Suprapubic skin (tissue), 4 donors: Measurements from ENCODE around the gene DSG3. TPM values are rescaled to one million over a fixed set of nuclear protein-coding genes. Genes with fewer than 3 reads are reported as not detected.

Source experiments
- DNase-seq, 2 donors: peaks; one replicate each; pipeline ENCODE4 v3.0.0-alpha.2; 2019; ENCODE audit warnings: low spot score in 2 of 2
- H3K27ac ChIP-seq: fragments of 200-600 bp; sonication (generic); one replicate; pipeline ENCODE4 v1.5.1; 2019
- H3K27me3 ChIP-seq: fragments of 200-600 bp; sonication (generic); one replicate; pipeline ENCODE4 v1.5.1; 2019
- H3K36me3 ChIP-seq: fragments of 200-600 bp; sonication (generic); one replicate; pipeline ENCODE4 v1.5.1; 2019
- H3K4me1 ChIP-seq: fragments of 200-600 bp; sonication (generic); one replicate; pipeline ENCODE4 v1.5.1; 2019
- H3K4me3 ChIP-seq: fragments of 200-600 bp; sonication (generic); one replicate; pipeline ENCODE4 v1.5.1; 2019; ENCODE audit warnings: mild to moderate bottlenecking
- H3K9me3 ChIP-seq: fragments of 200-600 bp; sonication (generic); one replicate; pipeline ENCODE4 v1.5.1; 2019
- CTCF ChIP-seq, 2 donors: fragments of 200-600 bp in 1 of 2; fragments of 450-650 bp in 1 of 2; sonication (generic) in 1 of 2; IDR thresholded peaks; one replicate each; pipeline ENCODE4 v1.5.1; 2016 to 2019; ENCODE audit warnings: antibody characterized with exemption in 2 of 2, mild to moderate bottlenecking in 1 of 2, moderate library complexity in 1 of 2
- EP300 ChIP-seq: sonication (generic); formaldehyde crosslinking; IDR thresholded peaks from one replicate; pipeline ENCODE4 v1.6.1; 2017; ENCODE audit warnings: antibody characterized with exemption
- POLR2A ChIP-seq, 2 donors: fragments of 450-650 bp; IDR thresholded peaks; one replicate each; pipeline ENCODE4 v1.6.1; 2017; ENCODE audit warnings: antibody characterized with exemption in 2 of 2, mild to moderate bottlenecking in 2 of 2, moderate library complexity in 2 of 2
- POLR2AphosphoS5 ChIP-seq, 3 donors: sonication (generic); formaldehyde crosslinking; IDR thresholded peaks; one replicate each; pipeline ENCODE4 v1.6.1; 2017; ENCODE audit warnings: antibody characterized with exemption in 3 of 3
- WGBS: methylation state at CpG from one replicate; pipeline ENCODE4 v1.1.5; 2018; 5-methylcytosine and 5-hydroxymethylcytosine counted together
- total RNA-seq, 4 donors: library from RNA; depleted of rRNA; stranded (reverse); fragments of >200 nt; gene quantifications; one replicate each; pipeline ENCODE4 v1.1.0, GENCODE V29; 2016

The DSG3 gene
- total RNA-seq, 4 donors from 2014 or later, result 81.8 to 223 (median 168) TPM

GRCh38 chr18:31432316-31432715, 15.2 kb upstream of the DSG3 start:
- WGBS, result 86% methylated on average over 1 of the region's 1 CpG
- Histone ChIP-seq H3K36me3 (no peaks in the 10 kb centered on the region), H3K27me3 (no peaks in the 10 kb centered on the region), H3K4me3 (no peak overlapping the region), H3K9me3 (no peaks in the 10 kb centered on the region), H3K4me1 (peaks cover 21% of the 10 kb centered on the region), H3K27ac (no peak overlapping the region)
- DNase-seq, result no peak
- no peak for TF ChIP-seq EP300
- no peak for TF ChIP-seq POLR2A (IDR thresholded peaks at IDR 0.05)
- no peak for TF ChIP-seq POLR2AphosphoS5 (IDR thresholded peaks at IDR 0.05)
- no peak for TF ChIP-seq CTCF (IDR thresholded peaks at IDR 0.05)

- no peaks in the 10 kb centered on the region for H3K27me3 ChIP-seq
- no peak for DNase-seq
- TF ChIP-seq POLR2A (IDR thresholded peaks at IDR 0.05) (no peak), POLR2AphosphoS5 (IDR thresholded peaks at IDR 0.05) (no peak), CTCF (IDR thresholded peaks at IDR 0.05) (no peak), EP300 (no peak)
- no peak overlapping the region for H3K27ac ChIP-seq
- no peaks in the 10 kb centered on the region for H3K36me3 ChIP-seq
- H3K4me1 ChIP-seq, result peaks cover 8% of the 10 kb centered on the region
- 72% methylated on average over 3 of the region's 3 CpGs for WGBS
- no peaks in the 10 kb centered on the region for H3K9me3 ChIP-seq
- H3K4me3 ChIP-seq, result no peak overlapping the region
Observed at GRCh38 chr18:31436825-31437224, 10.7 kb upstream of the DSG3 start.

- Histone ChIP-seq H3K9me3 (no peaks in the 10 kb centered on the region), H3K27me3 (no peaks in the 10 kb centered on the region), H3K4me3 (no peak overlapping the region), H3K27ac (no peak overlapping the region), H3K36me3 (no peaks in the 10 kb centered on the region), H3K4me1 (peaks cover 8% of the 10 kb centered on the region)
- DNase-seq, result no peak
- TF ChIP-seq CTCF (IDR thresholded peaks at IDR 0.05) (no peak), POLR2AphosphoS5 (IDR thresholded peaks at IDR 0.05) (no peak), POLR2A (IDR thresholded peaks at IDR 0.05) (no peak), EP300 (no peak)
- WGBS, result 83% methylated on average over 2 of the region's 2 CpGs
Observed at GRCh38 chr18:31438402-31438801, 9.1 kb upstream of the DSG3 start.

GRCh38 chr18:31439807-31440325, 7.7 kb upstream of the DSG3 start:
- WGBS, result 52% methylated on average over 6 of the region's 6 CpGs
- Histone ChIP-seq H3K36me3 (no peaks in the 10 kb centered on the region), H3K27me3 (no peaks in the 10 kb centered on the region), H3K4me3 (no peak overlapping the region), H3K27ac (no peak overlapping the region), H3K4me1 (peaks cover 8% of the 10 kb centered on the region), H3K9me3 (no peaks in the 10 kb centered on the region)
- no peak for DNase-seq
- TF ChIP-seq POLR2AphosphoS5 (IDR thresholded peaks at IDR 0.05) (no peak), EP300 (no peak), CTCF (IDR thresholded peaks at IDR 0.05) (no peak), POLR2A (IDR thresholded peaks at IDR 0.05) (no peak)

GRCh38 chr18:31440787-31441186, 6.8 kb upstream of the DSG3 start:
- no peak for DNase-seq
- Histone ChIP-seq H3K27me3 (no peaks in the 10 kb centered on the region), H3K27ac (peak overlapping the region; percentile 36), H3K9me3 (no peaks in the 10 kb centered on the region), H3K4me1 (peaks cover 8% of the 10 kb centered on the region), H3K4me3 (no peak overlapping the region), H3K36me3 (no peaks in the 10 kb centered on the region)
- TF ChIP-seq POLR2A (IDR thresholded peaks at IDR 0.05) (no peak), CTCF (IDR thresholded peaks at IDR 0.05) (no peak), POLR2AphosphoS5 (IDR thresholded peaks at IDR 0.05) (no peak), EP300 (no peak)
- 53% methylated on average over 6 of the region's 6 CpGs for WGBS
